GM12874 (cell line): ENCODE results near the gene NOX5.

Experiments
- TF ChIP-seq, protein P1 (sequence below): IDR thresholded peaks from 2 replicates; pipeline ENCODE4 v1.5.1; 2011; ENCODE audit warnings: low read depth, mild to moderate bottlenecking, control low read depth, low read length, moderate library complexity; ENCODE audit not compliant: insufficient read depth

NOX5 gene

DNA sequence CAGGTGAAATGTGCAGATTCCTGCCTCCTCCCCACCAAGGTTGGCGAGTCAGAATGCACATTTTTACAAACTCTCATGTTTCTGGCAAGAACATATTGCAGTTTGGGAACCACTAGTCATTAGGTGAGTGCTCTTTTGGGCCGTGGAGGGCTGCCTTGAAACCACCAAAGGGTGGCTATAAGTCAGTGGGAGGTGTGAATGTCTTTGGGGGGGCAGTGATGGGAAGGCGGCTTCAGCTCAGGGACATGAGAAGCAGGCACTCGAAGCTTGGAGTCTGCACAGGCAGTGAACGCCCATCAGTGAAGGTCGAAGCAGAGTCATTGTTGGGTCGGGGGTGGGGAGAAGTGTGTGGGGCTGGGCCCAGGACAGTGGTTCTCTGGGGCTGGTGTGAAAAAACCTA, 1.1 kb downstream of the NOX5 start:
- TF ChIP-seq, protein P1, sequence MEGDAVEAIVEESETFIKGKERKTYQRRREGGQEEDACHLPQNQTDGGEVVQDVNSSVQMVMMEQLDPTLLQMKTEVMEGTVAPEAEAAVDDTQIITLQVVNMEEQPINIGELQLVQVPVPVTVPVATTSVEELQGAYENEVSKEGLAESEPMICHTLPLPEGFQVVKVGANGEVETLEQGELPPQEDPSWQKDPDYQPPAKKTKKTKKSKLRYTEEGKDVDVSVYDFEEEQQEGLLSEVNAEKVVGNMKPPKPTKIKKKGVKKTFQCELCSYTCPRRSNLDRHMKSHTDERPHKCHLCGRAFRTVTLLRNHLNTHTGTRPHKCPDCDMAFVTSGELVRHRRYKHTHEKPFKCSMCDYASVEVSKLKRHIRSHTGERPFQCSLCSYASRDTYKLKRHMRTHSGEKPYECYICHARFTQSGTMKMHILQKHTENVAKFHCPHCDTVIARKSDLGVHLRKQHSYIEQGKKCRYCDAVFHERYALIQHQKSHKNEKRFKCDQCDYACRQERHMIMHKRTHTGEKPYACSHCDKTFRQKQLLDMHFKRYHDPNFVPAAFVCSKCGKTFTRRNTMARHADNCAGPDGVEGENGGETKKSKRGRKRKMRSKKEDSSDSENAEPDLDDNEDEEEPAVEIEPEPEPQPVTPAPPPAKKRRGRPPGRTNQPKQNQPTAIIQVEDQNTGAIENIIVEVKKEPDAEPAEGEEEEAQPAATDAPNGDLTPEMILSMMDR = no peak

DNA sequence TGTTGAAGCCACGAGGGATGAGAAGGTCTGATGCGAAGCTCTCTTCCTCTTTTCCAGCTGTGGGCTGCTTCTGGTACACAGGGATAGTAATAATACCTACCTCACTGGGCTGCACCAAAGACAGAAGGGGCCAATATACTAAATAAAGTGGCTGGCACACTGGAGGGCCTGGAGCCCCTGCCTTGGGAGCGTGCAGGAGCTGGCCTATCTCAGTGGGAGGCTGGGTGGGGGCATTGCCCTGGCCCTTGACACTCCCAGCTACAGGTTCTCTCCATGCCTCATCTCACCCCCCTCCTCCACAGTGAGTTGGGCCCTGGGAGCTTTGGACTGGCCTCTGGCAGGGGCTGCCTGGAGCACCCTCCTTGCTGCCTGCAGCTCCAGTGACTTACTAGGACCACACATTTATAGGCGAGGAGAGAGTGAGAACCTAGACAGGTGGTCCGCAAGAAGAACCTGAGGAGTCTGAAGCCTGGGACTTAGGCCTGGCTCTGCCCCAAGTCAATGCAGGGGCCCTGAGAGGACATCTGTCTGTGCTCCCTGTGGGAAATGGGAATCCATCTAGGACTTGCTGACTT, 1.6 kb downstream of the NOX5 start:
- TF ChIP-seq, protein P1 = no peak

DNA sequence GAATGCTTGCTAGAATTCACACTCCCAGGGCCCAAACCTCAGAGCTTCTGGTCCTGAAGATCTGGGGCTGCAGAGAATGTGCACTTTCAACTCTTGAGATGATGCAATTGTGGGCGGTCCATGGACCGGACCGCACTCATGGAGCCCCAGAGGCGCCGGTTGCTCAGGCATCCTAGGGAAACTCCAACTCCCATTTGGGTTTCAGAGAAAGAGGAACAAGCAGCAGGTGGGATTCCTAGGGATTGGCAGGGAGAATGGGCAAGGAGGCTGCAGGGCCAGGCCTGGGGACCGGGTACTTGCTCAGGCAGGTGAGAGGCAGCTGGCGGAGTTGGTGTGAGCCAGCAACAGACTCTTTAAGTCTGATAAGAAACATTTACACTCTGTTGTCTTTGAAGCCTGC, 3.5 kb downstream of the NOX5 start:
- TF ChIP-seq, protein P1 = no peak

DNA sequence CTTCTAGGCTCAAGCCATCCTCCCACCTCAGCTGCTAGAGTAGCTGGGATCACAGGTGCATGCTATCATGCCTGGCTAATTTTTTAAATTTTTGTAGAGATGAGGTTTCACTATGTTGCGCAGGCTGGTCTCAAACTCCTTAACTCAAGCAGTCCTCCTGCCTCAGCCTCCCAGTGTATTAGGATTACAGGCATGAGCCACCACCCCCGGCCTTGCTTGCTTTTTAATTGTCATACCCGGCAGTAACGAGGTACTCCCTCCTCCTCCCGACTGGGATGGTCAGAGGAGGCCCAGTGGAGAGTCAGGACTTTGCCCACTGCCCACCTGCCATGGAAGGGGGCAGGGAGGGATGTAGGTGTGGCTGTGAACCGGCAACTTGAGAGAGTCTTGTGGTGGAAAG, 4.5 kb downstream of the NOX5 start:
- TF ChIP-seq, protein P1 = no peak

DNA sequence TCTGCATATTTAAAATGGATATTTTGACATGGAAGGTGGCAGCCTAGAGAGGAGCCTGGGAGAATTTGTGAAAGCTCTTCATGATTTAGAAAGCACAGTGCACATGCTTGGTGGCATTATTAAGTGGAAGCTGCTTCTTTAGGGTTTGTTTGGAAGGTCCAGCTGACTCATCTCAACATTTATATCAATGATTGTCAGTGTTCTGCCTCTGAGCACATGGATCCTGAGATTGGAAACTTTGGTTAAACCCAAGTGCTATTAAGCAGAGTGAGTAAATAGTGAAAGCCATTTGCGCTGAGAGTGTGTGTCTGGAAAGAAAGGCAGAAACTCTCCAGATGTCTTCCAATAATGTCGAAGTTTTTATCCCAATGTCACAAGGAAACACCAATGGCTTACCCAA, 7.4 kb downstream of the NOX5 start:
- TF ChIP-seq, protein P1 = no peak

DNA sequence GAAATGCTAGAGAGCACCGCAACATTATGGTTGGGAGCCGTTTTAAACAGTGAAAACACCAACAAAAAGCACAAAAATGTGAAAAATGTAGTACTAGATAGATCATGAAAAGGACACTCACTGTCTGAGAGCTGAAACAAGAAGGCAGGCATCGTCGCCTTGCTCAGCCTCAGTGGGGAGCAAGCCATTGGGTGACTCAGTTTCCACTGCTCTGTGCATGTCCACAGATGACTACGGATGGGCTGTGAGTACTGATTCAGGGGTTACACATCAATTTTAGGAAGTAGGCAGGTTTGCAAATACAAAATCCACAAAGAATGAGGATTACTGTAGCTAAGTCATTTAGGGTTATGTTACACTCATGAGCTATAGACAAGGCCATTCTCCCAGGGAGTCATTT, 10.8 kb downstream of the NOX5 start:
- TF ChIP-seq, protein P1 = no peak

DNA sequence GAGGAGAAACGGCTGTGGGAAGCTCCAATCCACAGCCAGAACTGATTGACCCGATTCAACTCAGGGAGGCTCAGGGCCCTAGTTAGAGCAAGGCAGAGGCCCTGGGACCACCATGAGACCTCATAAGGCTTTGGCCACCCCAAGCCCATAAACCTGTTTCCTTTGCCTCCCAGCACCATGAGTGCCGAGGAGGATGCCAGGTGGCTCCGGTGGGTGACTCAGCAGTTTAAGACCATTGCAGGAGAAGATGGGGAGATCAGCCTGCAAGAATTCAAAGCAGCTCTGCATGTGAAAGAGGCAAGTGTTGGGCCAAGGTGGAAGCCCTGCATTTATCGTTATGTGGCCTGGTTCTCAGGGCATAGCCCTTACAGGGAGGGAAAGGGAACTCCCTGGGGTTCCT, 11.9 kb downstream of the NOX5 start:
- TF ChIP-seq, protein P1 = no peak
